ENCODE measurements around the gene SECISBP2L.
"Not testable (repeated sequence)": the region's sequence is repeated elsewhere in the genome, so short reads cannot be mapped to it uniquely, and the experiment has no call there.

SECISBP2L gene

DNA sequence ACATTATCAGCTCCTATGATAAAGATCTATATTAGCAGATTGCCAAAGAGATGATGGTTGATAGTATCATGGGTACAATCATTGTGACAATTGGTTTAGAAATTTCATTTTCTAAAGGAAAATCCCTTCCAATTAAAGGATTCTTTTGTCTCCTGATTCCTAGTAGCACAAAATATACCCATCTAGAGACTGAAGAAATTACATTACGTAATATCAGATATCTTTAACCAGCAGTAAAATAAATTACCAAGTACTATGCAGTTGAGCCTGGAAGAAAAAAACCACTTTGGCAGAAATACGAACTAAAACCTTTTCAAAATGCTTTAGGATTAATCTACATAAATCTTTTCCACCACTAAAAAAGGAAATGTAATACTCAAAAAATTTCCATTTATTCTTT is 46.9 kb downstream of the SECISBP2L start:
- DNase-seq (ENCODE audit: low read depth) = no peak

- DNase-seq (ENCODE audit: low read depth) = no peak
Measured at GRCh38 chr15:48996276-48996675, 50.0 kb downstream of the SECISBP2L start.

GRCh38 chr15:48993380-48993779 is 52.9 kb downstream of the SECISBP2L start:
- no peak for DNase-seq (ENCODE audit: low read depth)

GRCh38 chr15:48992545-48992944 is 53.7 kb downstream of the SECISBP2L start:
- DNase-seq (ENCODE audit: low read depth) = no peak

DNA sequence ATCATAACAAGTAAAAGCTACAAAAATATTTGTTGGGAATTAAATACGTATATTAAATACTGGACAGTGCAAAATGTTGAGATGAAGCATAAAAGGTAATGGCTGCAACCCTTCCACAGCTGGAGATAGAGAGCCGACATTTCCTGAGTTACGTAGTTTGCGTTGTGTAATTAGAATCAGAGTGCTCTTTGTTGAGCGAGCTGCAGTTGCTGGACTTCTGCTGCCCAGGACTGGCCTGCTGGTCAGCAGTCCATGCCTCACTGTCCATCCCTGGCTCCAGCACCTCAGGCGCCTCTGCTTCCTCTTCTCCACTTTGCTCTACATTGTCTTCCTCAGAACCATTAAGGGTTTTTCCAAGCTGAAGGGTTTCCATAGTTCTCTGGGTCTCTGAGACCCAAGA is 54.1 kb downstream of the SECISBP2L start:
- no peak for DNase-seq (ENCODE audit: low read depth)

- DNase-seq (ENCODE audit: low read depth) = no peak
Measured at GRCh38 chr15:48989170-48989569, 57.1 kb downstream of the SECISBP2L start.

- DNase-seq (ENCODE audit: low read depth) = no peak
Measured at GRCh38 chr15:48987142-48987541, 59.1 kb downstream of the SECISBP2L start.

DNA sequence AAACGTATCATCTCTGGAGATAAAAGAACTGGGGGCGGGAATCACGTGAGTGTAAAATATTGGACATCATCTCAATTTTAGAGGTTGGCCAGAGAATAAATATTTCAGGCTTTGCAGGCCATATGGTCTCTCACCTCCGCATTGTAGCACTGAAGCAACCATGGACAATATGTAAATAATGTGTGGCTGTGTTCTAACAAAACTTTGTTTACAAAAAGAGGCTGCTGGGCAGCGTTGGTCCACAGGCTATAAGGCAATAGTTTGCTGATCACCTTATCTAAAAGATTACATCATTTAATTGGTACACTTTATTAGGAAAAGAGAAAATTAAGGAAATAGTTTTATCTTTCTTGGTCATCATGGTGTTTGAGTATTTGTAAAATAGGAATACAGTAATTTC is 60.0 kb downstream of the SECISBP2L start:
- no peak for DNase-seq (ENCODE audit: low read depth)

GRCh38 chr15:48985516-48985915 is 60.7 kb downstream of the SECISBP2L start:
- DNase-seq (ENCODE audit: low read depth) = no peak

- DNase-seq (ENCODE audit: low read depth) = no peak
Measured at GRCh38 chr15:48984811-48985352, 61.4 kb downstream of the SECISBP2L start.

DNA sequence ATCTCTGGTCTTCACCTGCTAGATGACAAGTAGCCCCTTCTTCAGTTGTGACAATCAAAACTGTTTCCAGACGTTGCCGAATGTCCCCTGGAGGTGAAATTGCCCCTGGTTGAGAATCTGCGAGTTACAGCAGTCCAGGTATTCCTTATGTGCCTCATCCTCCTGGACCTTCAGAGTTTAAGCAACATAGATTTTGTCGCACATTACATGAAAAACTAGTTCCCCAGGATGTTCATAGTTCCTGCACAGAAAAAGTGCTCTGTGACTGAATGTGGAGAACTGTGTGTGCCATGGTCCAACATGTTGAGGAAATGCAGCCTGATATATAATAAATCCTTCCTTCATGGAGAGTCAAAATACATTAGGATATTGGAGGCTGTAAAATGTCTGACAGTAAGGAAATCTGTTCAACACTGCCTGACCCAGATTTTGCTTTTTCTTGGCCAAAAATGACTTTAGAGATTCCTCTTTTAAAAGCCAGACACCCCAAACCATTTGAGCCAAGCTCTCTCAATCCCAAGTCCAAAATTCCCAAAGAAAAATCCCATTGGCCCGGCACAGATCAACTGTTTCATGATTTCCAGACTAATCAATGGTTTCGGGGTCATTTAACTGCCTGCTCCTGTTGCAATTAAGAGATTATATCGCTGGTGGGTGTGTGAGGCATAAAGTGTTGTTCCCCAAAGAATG is 62.1 kb downstream of the SECISBP2L start:
- DNase-seq (ENCODE audit: low read depth) = no peak

DNA sequence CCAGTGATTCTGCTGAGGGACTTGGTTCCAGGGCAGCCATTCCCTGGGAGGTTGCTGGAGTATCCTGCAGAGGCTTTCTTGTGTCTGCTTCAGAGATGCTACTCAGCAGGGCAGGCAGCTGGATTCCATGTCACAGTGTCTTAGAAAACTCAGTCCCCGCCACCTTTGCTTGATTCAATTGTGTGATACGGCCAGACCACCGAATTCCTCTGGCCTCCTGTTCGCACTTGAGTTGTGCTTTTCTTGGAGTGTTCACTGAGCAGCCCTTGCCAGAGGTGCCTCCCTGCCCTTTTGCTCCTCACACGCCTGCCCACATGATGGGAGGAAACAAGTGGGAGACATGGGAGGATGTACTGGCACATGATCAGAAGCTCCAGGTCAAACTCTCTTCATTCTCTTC is 62.9 kb downstream of the SECISBP2L start:
- no peak for DNase-seq (ENCODE audit: low read depth)

- DNase-seq (ENCODE audit: low read depth) = no peak
Measured at GRCh38 chr15:48981941-48982340, 64.3 kb downstream of the SECISBP2L start.

- DNase-seq (ENCODE audit: low read depth) = no peak
Measured at GRCh38 chr15:48978638-48979037, 67.6 kb downstream of the SECISBP2L start.

GRCh38 chr15:48976444-48977088 is 69.7 kb downstream of the SECISBP2L start:
- DNase-seq (ENCODE audit: low read depth) = no peak

GRCh38 chr15:48975472-48976419 is 70.5 kb downstream of the SECISBP2L start:
- DNase-seq (ENCODE audit: low read depth) = peak; percentile 50

GRCh38 chr15:48974882-48975281 is 71.4 kb downstream of the SECISBP2L start:
- no peak for DNase-seq (ENCODE audit: low read depth)

- DNase-seq (ENCODE audit: low read depth) = no peak
Measured at GRCh38 chr15:48972750-48973503, 73.3 kb downstream of the SECISBP2L start.

DNA sequence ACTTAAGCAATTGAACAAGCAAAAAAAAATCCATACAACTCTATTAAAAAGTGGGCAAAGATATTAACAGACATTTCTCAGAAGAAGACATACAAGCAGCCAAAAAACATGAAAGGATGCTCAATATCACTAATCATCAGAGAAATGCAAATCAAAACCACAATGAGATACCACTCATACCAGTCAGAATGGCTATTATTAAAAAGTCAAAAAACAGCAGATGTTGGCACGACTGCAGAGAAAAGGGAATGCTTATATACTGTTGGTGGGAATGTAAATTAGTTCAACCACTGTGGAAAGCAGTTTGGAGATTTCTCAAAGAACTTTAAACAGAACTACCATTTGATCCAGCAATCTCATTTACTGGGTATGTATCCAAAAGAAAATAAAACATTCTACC is 75.3 kb downstream of the SECISBP2L start:
- DNase-seq (ENCODE audit: low read depth) = not testable (repeated sequence)

DNA sequence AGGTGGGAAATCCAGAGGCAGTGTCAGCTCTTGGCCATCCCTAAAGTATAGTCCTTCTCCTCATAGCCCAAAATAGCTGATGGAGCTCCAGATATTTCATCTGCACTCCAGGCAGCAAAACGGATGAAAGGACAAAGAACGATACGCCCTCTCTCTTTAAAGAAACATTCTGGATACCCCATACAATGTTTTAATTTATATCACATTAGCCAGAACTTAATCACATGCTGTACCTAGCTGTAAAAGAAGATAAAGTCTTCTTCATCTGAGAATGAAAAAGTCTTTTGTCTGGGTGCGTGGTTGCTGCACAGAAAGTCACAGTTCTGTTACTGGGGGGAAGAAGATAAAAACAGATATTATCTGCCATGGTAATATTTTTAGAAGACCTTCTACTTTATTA is 78.2 kb downstream of the SECISBP2L start:
- no peak for DNase-seq (ENCODE audit: low read depth)

- DNase-seq (ENCODE audit: low read depth) = no peak
Measured at GRCh38 chr15:48967336-48967735, 78.9 kb downstream of the SECISBP2L start.

Data from stimulated activated CD8-positive, alpha-beta memory T cell treated with anti-CD3 and anti-CD28 coated beads, Interleukin-12 subunit alpha, Interleukin-12 subunit beta, amount 100 ng/mL, for 1 hour (primary cell).